Neural crest cell (in vitro differentiated cells): Measurements from ENCODE around the gene MYO15B. TPM values are rescaled to one million over a fixed set of nuclear protein-coding genes. Genes with fewer than 3 reads are reported as not detected.
"Not testable (repeated sequence)": the region's sequence is repeated elsewhere in the genome, so short reads cannot be mapped to it uniquely, and the experiment has no call there.

Experiments
- DNase-seq: peaks from one replicate; pipeline ENCODE4 v3.0.0; 2021; ENCODE audit warnings: low read depth, mixed read lengths, low spot score
- H3K27ac Mint-ChIP-seq: one replicate; pipeline ENCODE4 v1.8.0; 2021; ENCODE audit warnings: mild to moderate bottlenecking, mixed read lengths; ENCODE audit not compliant: unreplicated experiment
- H3K27me3 Mint-ChIP-seq: 2 replicates; pipeline ENCODE4 v1.8.0; 2021; ENCODE audit warnings: low read depth, mild to moderate bottlenecking, mixed read lengths
- H3K36me3 Mint-ChIP-seq: 2 replicates; pipeline ENCODE4 v1.8.0; 2021; ENCODE audit warnings: low read depth, mild to moderate bottlenecking, mixed read lengths
- H3K4me1 Mint-ChIP-seq: 2 replicates; pipeline ENCODE4 v1.8.0; 2021; ENCODE audit warnings: mixed read lengths
- H3K4me3 Mint-ChIP-seq: one replicate; pipeline ENCODE4 v1.8.0; 2021; ENCODE audit warnings: mild to moderate bottlenecking, mixed read lengths
- H3K9me3 Mint-ChIP-seq: 2 replicates; pipeline ENCODE4 v1.8.0; 2021; ENCODE audit warnings: mixed read lengths
- CTCF ChIP-seq: fragments of 200-600 bp; sonication (generic); conservative IDR thresholded peaks from 2 replicates; pipeline ENCODE4 v1.5.0; 2021; ENCODE audit warnings: antibody characterized with exemption, mild to moderate bottlenecking
- total RNA-seq: library from RNA; stranded (reverse); gene quantifications from 2 replicates; pipeline ENCODE4 v1.2.1, GENCODE V29; 2021

Gene MYO15B
- total RNA-seq, 1 donor from 2014 or later, result 23.7 TPM

GRCh38 chr17:75637551-75637950 is 50.0 kb downstream of the MYO15B start:
- DNase-seq, result no peak
- H3K27ac Mint-ChIP-seq, result peak overlapping the region; percentile 62
- no peak overlapping the region for H3K4me3 Mint-ChIP-seq
- no peaks in the 10 kb centered on the region for H3K27me3 Mint-ChIP-seq
- no peak for TF ChIP-seq CTCF
- peaks cover 23% of the 10 kb centered on the region for H3K4me1 Mint-ChIP-seq
- no peaks in the 10 kb centered on the region for H3K36me3 Mint-ChIP-seq
- H3K9me3 Mint-ChIP-seq, result no peaks in the 10 kb centered on the region

DNA sequence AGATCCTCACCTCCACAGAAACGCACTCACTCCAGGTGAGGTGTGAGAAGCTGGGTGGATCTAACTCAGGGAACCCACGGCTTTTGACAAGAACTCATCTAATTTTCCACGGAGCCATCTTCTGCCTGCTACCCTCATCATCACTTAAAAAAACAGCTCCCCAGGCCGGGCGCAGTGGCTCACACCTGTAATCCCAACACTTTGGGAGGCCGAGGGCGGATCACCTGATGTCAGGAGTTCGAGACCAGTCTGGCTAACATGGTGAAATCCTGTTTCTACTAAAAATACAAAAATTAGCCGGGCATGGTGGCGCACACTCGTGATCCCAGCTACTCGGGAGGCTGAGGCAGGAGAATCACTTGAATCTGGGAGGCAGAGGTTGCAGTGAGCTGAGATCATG is 50.4 kb downstream of the MYO15B start:
- H3K27me3 Mint-ChIP-seq, H3K27ac Mint-ChIP-seq, DNase-seq, H3K4me3 Mint-ChIP-seq, H3K36me3 Mint-ChIP-seq, H3K9me3 Mint-ChIP-seq: not testable (repeated sequence)
- peaks cover 19% of the 10 kb centered on the region for H3K4me1 Mint-ChIP-seq

GRCh38 chr17:75638893-75639292 is 51.3 kb downstream of the MYO15B start:
- Mint-ChIP-seq H3K27me3 (no peaks in the 10 kb centered on the region), H3K27ac (no peak overlapping the region), H3K36me3 (no peaks in the 10 kb centered on the region), H3K4me3 (no peak overlapping the region), H3K4me1 (peaks cover 11% of the 10 kb centered on the region), H3K9me3 (no peaks in the 10 kb centered on the region)
- no peak for DNase-seq
- no peak for TF ChIP-seq CTCF

DNA sequence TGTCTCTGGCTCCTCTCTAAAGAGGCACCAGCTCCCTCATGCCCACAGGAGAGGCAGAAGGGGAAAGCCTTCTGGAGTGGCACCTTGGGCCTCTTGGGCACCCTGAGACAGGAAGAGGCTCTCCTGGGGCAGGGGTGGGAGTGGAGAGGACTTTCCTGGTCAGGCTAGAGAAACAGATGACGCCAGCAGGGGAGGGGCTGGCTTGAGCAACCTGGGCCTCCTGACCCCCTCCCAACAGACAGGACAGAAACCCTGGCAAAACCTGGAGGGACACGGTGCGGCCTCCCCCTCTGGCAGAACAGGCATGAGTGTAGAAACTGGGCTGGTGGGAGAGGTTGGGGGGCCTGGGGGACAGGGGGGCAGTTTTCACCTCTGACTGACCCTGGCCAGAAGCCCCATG is 51.7 kb downstream of the MYO15B start:
- TF ChIP-seq CTCF, result no peak
- Mint-ChIP-seq H3K4me3 (no peak overlapping the region), H3K36me3 (no peaks in the 10 kb centered on the region), H3K9me3 (no peaks in the 10 kb centered on the region), H3K4me1 (peaks cover 8% of the 10 kb centered on the region), H3K27ac (peak overlapping the region; percentile 50), H3K27me3 (no peaks in the 10 kb centered on the region)
- DNase-seq, result no peak

DNA sequence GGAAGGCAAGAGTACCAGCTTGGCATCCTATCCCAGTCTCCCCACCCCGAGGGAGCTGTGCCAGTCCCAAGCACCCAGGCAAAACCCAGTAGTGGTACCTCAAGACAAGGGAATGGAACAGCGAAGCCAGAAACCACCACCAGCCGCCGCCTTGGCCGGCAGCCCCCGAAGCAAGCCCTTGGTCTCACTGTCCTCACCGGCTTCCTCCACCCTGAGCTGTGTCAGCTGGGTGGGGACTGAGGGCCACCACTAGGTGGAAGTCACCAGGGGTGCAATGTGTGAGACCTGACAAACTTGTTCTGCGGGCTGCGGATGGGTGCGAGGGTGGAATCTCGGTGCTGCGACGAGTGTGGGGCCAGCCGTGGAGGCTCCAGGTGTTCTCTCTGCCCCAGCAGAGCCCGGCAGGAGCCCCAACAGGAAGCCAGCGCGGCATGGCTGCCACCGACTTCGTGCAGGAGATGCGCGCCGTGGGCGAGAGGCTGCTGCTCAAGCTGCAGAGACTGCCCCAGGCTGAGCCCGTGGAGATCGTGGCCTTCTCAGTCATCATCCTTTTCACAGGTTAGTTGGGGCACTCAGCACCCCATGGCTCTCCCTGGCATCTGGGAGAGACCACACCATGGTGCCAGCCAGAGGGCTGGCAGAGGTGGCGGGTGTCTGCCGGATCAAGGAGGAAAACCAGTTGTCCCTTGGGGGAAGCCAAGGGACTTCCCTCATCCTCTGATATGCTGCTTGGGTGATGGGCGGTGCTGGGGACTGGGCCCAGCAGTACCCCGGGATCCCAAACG is 52.4 kb downstream of the MYO15B start:
- no peaks in the 10 kb centered on the region for H3K36me3 Mint-ChIP-seq
- H3K4me1 Mint-ChIP-seq, result peaks cover 2% of the 10 kb centered on the region
- TF ChIP-seq CTCF, result no peak
- H3K9me3 Mint-ChIP-seq, result no peaks in the 10 kb centered on the region
- no peak for DNase-seq
- H3K27ac Mint-ChIP-seq, result no peak overlapping the region
- no peak overlapping the region for H3K4me3 Mint-ChIP-seq
- no peaks in the 10 kb centered on the region for H3K27me3 Mint-ChIP-seq

GRCh38 chr17:75640556-75641119 is 53.0 kb downstream of the MYO15B start:
- no peaks in the 10 kb centered on the region for H3K4me1 Mint-ChIP-seq
- TF ChIP-seq CTCF, result no peak
- H3K4me3 Mint-ChIP-seq, result no peak overlapping the region
- H3K36me3 Mint-ChIP-seq, result no peaks in the 10 kb centered on the region
- H3K27ac Mint-ChIP-seq, result no peak overlapping the region
- H3K27me3 Mint-ChIP-seq, result no peaks in the 10 kb centered on the region
- no peak for DNase-seq
- H3K9me3 Mint-ChIP-seq, result no peaks in the 10 kb centered on the region
